K562 (cell line): Measurements from ENCODE around the gene GNPTAB.
"Not testable (repeated sequence)": the region's sequence is repeated elsewhere in the genome, so short reads cannot be mapped to it uniquely, and the experiment has no call there.

Experiments
- BRCA1 ChIP-seq, 2 experiments: fragments of 450-650 bp in 1 of 2; sonication (generic) in 1 of 2; formaldehyde crosslinking in 1 of 2; IDR thresholded peaks; 2 replicates each; pipeline versions ENCODE4 v1.5.0 to v1.6.1; 2017 to 2020; ENCODE audit warnings: mild to moderate bottlenecking in 1 of 2, missing genetic modification reagents in 1 of 2
- CBX8 ChIP-seq: fragments of 200-600 bp; sonication (generic); IDR thresholded peaks from 2 replicates; pipeline ENCODE4 v1.6.1; 2012; ENCODE audit warnings: borderline replicate concordance, mixed run types, low read depth, mild to moderate bottlenecking, moderate library complexity, mixed read lengths, low read length, control low read depth, inconsistent platforms; ENCODE audit not compliant: poor library complexity, severe bottlenecking; ENCODE audit errors: extremely low read depth
- CTCF ChIP-seq, 3 experiments: IDR thresholded peaks in 2 of 3; conservative IDR thresholded peaks in 1 of 3; 2 replicates each; pipeline ENCODE4 v1.5.1; 2011 to 2012; ENCODE audit warnings: low read length in 3 of 3, mild to moderate bottlenecking in 3 of 3, control low read depth in 2 of 3, improper control_type of control experiment in 1 of 3, inconsistent platforms in 1 of 3, low read depth in 1 of 3, mixed read lengths in 1 of 3, moderate library complexity in 1 of 3; ENCODE audit not compliant: insufficient read depth in 2 of 3
- DNMT1 ChIP-seq: fragments of 450-650 bp; IDR thresholded peaks from 2 replicates; pipeline ENCODE4 v1.6.1; 2016; ENCODE audit warnings: antibody characterized with exemption, mild to moderate bottlenecking
- E2F4 ChIP-seq: sonication (generic); formaldehyde crosslinking; IDR thresholded peaks from 2 replicates; pipeline ENCODE4 v1.8.0; 2022; ENCODE audit warnings: mild to moderate bottlenecking, low read depth, missing genetic modification reagents
- MEF2A ChIP-seq: IDR thresholded peaks from 2 replicates; pipeline ENCODE4 v1.6.1; 2011; ENCODE audit warnings: low read depth, mild to moderate bottlenecking, low read length, moderate library complexity; ENCODE audit not compliant: control insufficient read depth
- SMC3 ChIP-seq: conservative IDR thresholded peaks from 2 replicates; pipeline ENCODE4 v1.6.1; 2011; ENCODE audit warnings: low read depth, low read length, improper control_type of control experiment; ENCODE audit not compliant: insufficient read depth
- TEAD4 ChIP-seq, 2 experiments: sonication (generic) in 1 of 2; formaldehyde crosslinking in 1 of 2; IDR thresholded peaks; 2 replicates each; pipeline versions ENCODE4 v1.6.1 to v1.8.0; 2012 to 2022; ENCODE audit warnings: borderline replicate concordance in 1 of 2, inconsistent platforms in 1 of 2, low read length in 1 of 2, mild to moderate bottlenecking in 1 of 2, missing genetic modification reagents in 1 of 2
- U2AF1 ChIP-seq: fragments of 200-400 bp; formaldehyde crosslinking; optimal IDR thresholded peaks from 2 replicates; pipeline ENCODE3; 2017; ENCODE audit warnings: mild to moderate bottlenecking, low read depth, low read length, moderate library complexity

- not testable (repeated sequence) for TF ChIP-seq E2F4 (CRISPR knock-in tag); TEAD4 (IDR thresholded peaks at IDR 0.05; ENCODE audit: low read length); TEAD4 (CRISPR knock-in tag; IDR thresholded peaks at IDR 0.05; ENCODE audit: borderline replicate concordance); MEF2A; CTCF (IDR thresholded peaks at IDR 0.05 in 2 of 3, conservative IDR thresholded peaks at IDR 0.05 in 1 of 3; ENCODE audit: insufficient read depth in 2 of 3, low read depth in 1 of 3, low read length in 3 of 3); DNMT1; U2AF1; SMC3; BRCA1 (IDR thresholded peaks at IDR 0.05); BRCA1 (CRISPR knock-in tag; IDR thresholded peaks at IDR 0.05); CBX8
Measured at GRCh38 chr12:101811342-101811741, 19.4 kb downstream of the GNPTAB start.
